OCI-LY1 (cell line): ENCODE measurements around the gene COL8A1.

ENCODE experiments used
- CTCF ChIP-seq: fragments of 200-600 bp; sonication (generic), shearing (Covaris generic); IDR thresholded peaks from 2 replicates; pipeline ENCODE4 v1.5.1; 2017; ENCODE audit warnings: mild to moderate bottlenecking, antibody characterized with exemption, low read length, moderate library complexity, mixed read lengths
- EZH2 ChIP-seq: fragments of 200-600 bp; sonication (generic), shearing (Covaris generic); IDR thresholded peaks from 2 replicates; pipeline ENCODE4 v1.8.0; 2017; ENCODE audit warnings: borderline replicate concordance, mixed run types, mild to moderate bottlenecking, antibody characterized with exemption, low read length, moderate library complexity, mixed read lengths

GRCh38 chr3:99762901-99763300, 124.5 kb downstream of the COL8A1 start:
- TF ChIP-seq CTCF, result no peak
- TF ChIP-seq EZH2, result no peak
